Measurements from ENCODE around the gene CRHR1.

Gene CRHR1

DNA sequence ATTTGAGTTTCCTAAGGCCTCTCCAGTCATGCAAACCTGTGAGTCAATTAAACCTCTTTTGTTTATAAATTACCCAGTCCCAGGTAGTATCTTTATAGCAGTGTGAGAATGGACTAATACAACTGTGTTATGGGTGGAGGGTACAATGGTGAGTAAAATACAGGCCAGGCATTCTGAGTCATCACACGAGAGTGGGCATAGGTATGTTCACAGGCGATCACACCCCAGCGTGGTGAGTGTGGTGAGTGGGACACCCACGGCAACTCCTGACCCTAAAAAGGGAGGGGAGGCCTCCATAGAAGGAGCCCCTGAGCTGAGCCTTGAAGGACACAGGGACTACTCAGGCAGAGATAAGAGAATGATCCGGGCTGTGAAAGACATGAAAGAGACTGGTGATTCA lies 87.6 kb downstream of the CRHR1 start:
- no peak for DNase-seq

GRCh38 chr17:45873728-45874127 lies 89.6 kb downstream of the CRHR1 start:
- peak in 1 of 2 donors; percentile 32 for DNase-seq

DNA sequence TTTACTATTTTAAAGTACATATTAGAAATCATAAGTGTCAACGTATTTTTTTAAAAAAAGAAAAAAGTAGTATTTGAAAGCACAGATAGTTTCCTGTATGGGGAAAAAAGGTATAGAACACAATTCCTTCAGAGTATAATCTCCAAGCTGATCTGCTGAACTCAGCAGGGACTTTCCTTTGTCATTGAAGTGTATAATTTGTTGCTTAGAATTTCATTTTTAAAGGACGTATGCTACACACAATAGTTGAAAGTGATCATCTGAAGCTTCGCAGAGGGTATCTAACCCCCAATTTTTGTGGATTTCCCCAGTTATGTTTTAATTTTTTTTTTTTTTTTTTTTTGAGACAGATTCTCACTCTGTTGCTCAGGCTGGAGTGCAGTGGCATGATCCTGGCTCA lies 90.0 kb downstream of the CRHR1 start:
- peak in 1 of 2 donors; percentile 39 for DNase-seq

DNA sequence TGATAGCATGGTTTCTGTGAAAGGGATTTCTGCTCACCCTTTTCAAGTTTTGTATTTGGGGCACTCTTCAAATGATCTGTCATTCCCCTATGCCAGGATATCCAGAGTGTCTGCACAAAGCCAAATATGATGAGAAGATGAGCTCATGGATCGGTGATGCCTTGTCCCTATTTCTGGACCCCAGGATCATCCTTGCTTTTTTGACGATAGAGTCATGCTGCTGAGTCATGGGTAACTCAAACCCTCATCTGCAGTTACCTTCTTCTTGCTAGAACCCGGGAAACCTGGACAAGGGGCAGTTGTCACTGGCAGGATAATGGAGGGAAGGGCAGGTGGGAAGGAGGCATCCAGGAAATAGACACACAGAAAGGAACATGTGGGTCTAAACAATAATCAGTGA lies 92.4 kb downstream of the CRHR1 start:
- DNase-seq, result no peak

DNA sequence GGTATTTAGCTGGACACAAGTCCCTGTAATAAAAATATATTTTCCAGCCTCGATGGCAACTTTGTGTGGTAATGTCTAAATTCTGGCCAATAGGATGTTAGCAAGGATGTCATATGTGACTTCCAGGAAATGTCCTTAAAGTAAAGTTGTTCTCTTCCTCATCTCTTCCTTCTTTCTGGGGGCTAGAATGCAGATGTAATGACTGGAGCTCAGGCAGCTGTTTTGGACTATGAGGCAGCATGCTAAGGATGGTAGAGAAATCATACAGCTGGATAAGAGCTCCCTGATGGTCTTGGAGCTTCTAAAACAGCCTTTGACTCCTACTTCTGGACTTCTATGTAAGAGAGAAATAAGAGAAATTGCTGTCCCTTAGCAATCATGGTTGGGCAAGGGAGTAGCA lies 93.3 kb downstream of the CRHR1 start:
- DNase-seq, result no peak

DNA sequence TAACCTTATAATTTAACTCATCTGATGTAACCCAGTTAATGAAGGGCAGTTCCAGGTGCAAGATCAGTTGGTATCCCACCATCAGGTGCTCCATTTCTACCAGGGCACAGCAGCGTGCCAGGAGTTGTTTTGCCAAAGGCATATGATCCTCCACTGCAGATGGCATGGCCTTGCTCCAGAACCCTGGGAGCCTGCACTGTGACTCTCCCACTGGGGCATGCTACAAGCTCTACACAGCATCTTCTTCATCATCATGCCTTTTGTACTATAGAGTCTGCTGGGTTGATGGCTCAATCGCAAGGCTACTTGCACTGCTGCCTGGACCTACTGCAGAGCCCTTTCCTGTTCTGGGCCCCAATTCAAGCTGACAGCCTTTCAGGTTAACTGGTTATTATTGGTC lies 98.9 kb downstream of the CRHR1 start:
- no peak for DNase-seq
